Measurements from ENCODE around the gene NEURL1B. TPM values are rescaled to one million over a fixed set of nuclear protein-coding genes. Genes with fewer than 3 reads are reported as not detected.

The NEURL1B gene
- total and polyA plus RNA-seq, 8 donors = 2.8 to 7.8 (median 3.9) TPM

GRCh38 chr5:172699423-172699822 lies 58.4 kb downstream of the NEURL1B start:
- H3K27ac ChIP-seq = no peak overlapping the region
- no peaks in the 10 kb centered on the region for H3K36me3 ChIP-seq
- no peak overlapping the region for H3K4me3 ChIP-seq
- ATAC-seq = no peak
- 82 to 83% methylated on average over 6 of the region's 6 CpGs for WGBS, 2 donors
- no peak for FAIRE-seq
- peak in 1 of 6 donors; percentile 25 for DNase-seq
- H3K27me3 ChIP-seq = no peaks in the 10 kb centered on the region
- TF ChIP-seq CTCF (IDR thresholded peaks at IDR 0.05) = no peak
- intact Hi-C loops (cut with DNase I) = loop anchor here in 1 of 3 donors (5.0 kb wide), 1 partner anchor 222 kb away; no protein-coding TSS in a partner anchor
- no peaks in the 10 kb centered on the region for H3K9me3 ChIP-seq
- peaks cover 0 to 5% (median 0%) of the 10 kb centered on the region in 3 donors for H3K4me1 ChIP-seq

GRCh38 chr5:172699999-172700364 lies 58.9 kb downstream of the NEURL1B start:
- ATAC-seq (no peak), FAIRE-seq (no peak), DNase-seq (peak in 1 of 6 donors; percentile 12)
- Histone ChIP-seq H3K4me1 (peaks cover 0 to 5% (median 0%) of the 10 kb centered on the region in 3 donors), H3K9me3 (no peaks in the 10 kb centered on the region), H3K36me3 (no peaks in the 10 kb centered on the region), H3K4me3 (no peak overlapping the region), H3K27me3 (no peaks in the 10 kb centered on the region), H3K27ac (no peak overlapping the region)
- intact Hi-C loops (cut with DNase I) = loop anchor here in 2 of 3 donors (5.0 to 10.0 kb wide), 2 partner anchors 215 to 223 kb away; no protein-coding TSS in a partner anchor
- no peak for TF ChIP-seq CTCF (IDR thresholded peaks at IDR 0.05)
- whole genome bisulfite sequencing, 2 donors = 73 to 75% methylated on average over 6 of the region's 6 CpGs

GRCh38 chr5:172700365-172701290 lies 59.6 kb downstream of the NEURL1B start:
- H3K4me3 ChIP-seq = no peak overlapping the region
- WGBS, 2 donors = 45 to 53% methylated on average over 22 of the region's 22 CpGs
- H3K27me3 ChIP-seq = no peaks in the 10 kb centered on the region

GRCh38 chr5:172701291-172701656 lies 60.2 kb downstream of the NEURL1B start:
- FAIRE-seq = no peak
- peaks cover 0 to 5% (median 0%) of the 10 kb centered on the region in 3 donors for H3K4me1 ChIP-seq
- ATAC-seq = no peak

More at GRCh38 chr5:172700365-172701290, 59.6 kb downstream of the NEURL1B start:
- Histone ChIP-seq H3K4me1 (peaks cover 0 to 5% (median 0%) of the 10 kb centered on the region in 3 donors), H3K36me3 (no peaks in the 10 kb centered on the region), H3K27ac (no peak overlapping the region), H3K9me3 (no peaks in the 10 kb centered on the region)
- FAIRE-seq = no peak
- intact Hi-C loops (cut with DNase I) = loop anchor here in 1 of 3 donors (10.0 kb wide), 1 partner anchor 216 kb away; no protein-coding TSS in a partner anchor
- DNase-seq = peak in 1 of 6 donors; percentile 48
- ATAC-seq = no peak
- TF ChIP-seq CTCF (IDR thresholded peaks at IDR 0.05) = no peak

More at GRCh38 chr5:172701291-172701656, 60.2 kb downstream of the NEURL1B start:
- DNase-seq = peak in 1 of 6 donors; percentile 39
- Histone ChIP-seq H3K36me3 (no peaks in the 10 kb centered on the region), H3K9me3 (no peaks in the 10 kb centered on the region), H3K27me3 (no peaks in the 10 kb centered on the region), H3K4me3 (no peak overlapping the region), H3K27ac (no peak overlapping the region)
- 77% methylated on average over 5 of the region's 5 CpGs for WGBS, 2 donors
- no peak for TF ChIP-seq CTCF (IDR thresholded peaks at IDR 0.05)
- intact Hi-C loops (cut with DNase I) = loop anchor here in 1 of 3 donors (10.0 kb wide), 1 partner anchor 216 kb away; no protein-coding TSS in a partner anchor

Measured in pancreas (tissue), 10 donors.